Stimulated activated naive CD8-positive, alpha-beta T cell treated with anti-CD3 and anti-CD28 coated beads, Interleukin-15, amount 100 ng/mL, for 72 hours (primary cell): ENCODE results near the gene ADIPOR2.
"Not testable (repeated sequence)": the region's sequence is repeated elsewhere in the genome, so short reads cannot be mapped to it uniquely, and the experiment has no call there.

Experiments used
- ATAC-seq: fragments of 150-1000 bp; cut with Tn5 transposase; 2 replicates; pipeline ENCODE4 v1.10.0; 2021; ENCODE audit warnings: mild to moderate bottlenecking, moderate library complexity
- DNase-seq, 2 donors: peaks; one replicate each; pipeline ENCODE4 v3.0.0; 2021 to 2022
- H3K27ac Mint-ChIP-seq, 2 donors: one replicate each; pipeline ENCODE4 v1.8.0; 2022; ENCODE audit warnings: mild to moderate bottlenecking in 2 of 2, mixed read lengths in 2 of 2, moderate library complexity in 2 of 2
- H3K27me3 Mint-ChIP-seq: one replicate; pipeline ENCODE4 v1.8.0; 2022; ENCODE audit warnings: mixed read lengths
- H3K4me1 Mint-ChIP-seq: one replicate; pipeline ENCODE4 v1.8.0; 2022; ENCODE audit warnings: mild to moderate bottlenecking, mixed read lengths
- H3K4me3 Mint-ChIP-seq, 2 donors: one replicate each; pipeline ENCODE4 v1.8.0; 2022; ENCODE audit warnings: mild to moderate bottlenecking in 2 of 2, mixed read lengths in 2 of 2, moderate library complexity in 1 of 2
- H3K9me3 Mint-ChIP-seq, 2 donors: one replicate each; pipeline ENCODE4 v1.8.0; 2022; ENCODE audit warnings: mixed read lengths in 2 of 2

The ADIPOR2 gene

GRCh38 chr12:1811948-1812291 lies 121.0 kb downstream of the ADIPOR2 start:
- peaks cover 21% of the 10 kb centered on the region for H3K4me1 Mint-ChIP-seq
- no peak for ATAC-seq

GRCh38 chr12:1812650-1813302 lies 121.9 kb downstream of the ADIPOR2 start:
- peaks cover 21% of the 10 kb centered on the region for H3K4me1 Mint-ChIP-seq
- H3K27ac Mint-ChIP-seq = peak overlapping the region in 1 of 2 donors; percentile 53
- H3K27me3 Mint-ChIP-seq = no peaks in the 10 kb centered on the region
- DNase-seq (no peak), ATAC-seq (no peak)
- no peak overlapping the region for H3K4me3 Mint-ChIP-seq
- H3K9me3 Mint-ChIP-seq = no peaks in the 10 kb centered on the region

More at GRCh38 chr12:1811948-1812291, 121.0 kb downstream of the ADIPOR2 start:
- Mint-ChIP-seq H3K4me3 (peak overlapping the region in 1 of 2 donors; percentile 61), H3K27me3 (no peaks in the 10 kb centered on the region), H3K9me3 (no peaks in the 10 kb centered on the region), H3K27ac (peak overlapping the region in 1 of 2 donors; percentile 4)
- DNase-seq = no peak

GRCh38 chr12:1814266-1814665 lies 123.4 kb downstream of the ADIPOR2 start:
- no peak overlapping the region for H3K27ac Mint-ChIP-seq
- no peak overlapping the region for H3K4me3 Mint-ChIP-seq
- H3K4me1 Mint-ChIP-seq = peaks cover 15% of the 10 kb centered on the region
- DNase-seq (no peak), ATAC-seq (no peak)
- no peaks in the 10 kb centered on the region for H3K9me3 Mint-ChIP-seq
- H3K27me3 Mint-ChIP-seq = peaks cover 4% of the 10 kb centered on the region

- no peaks in the 10 kb centered on the region for H3K9me3 Mint-ChIP-seq
- peaks cover 13% of the 10 kb centered on the region for H3K27me3 Mint-ChIP-seq
- H3K27ac Mint-ChIP-seq = no peak overlapping the region
- no peak for ATAC-seq
- no peak for DNase-seq
- peaks cover 18% of the 10 kb centered on the region for H3K4me1 Mint-ChIP-seq
- no peak overlapping the region for H3K4me3 Mint-ChIP-seq
These were observed 124.2 kb downstream of the ADIPOR2 start for GRCh38 chr12:1815108-1815507.

- H3K27ac Mint-ChIP-seq = no peak overlapping the region
- peaks cover 20% of the 10 kb centered on the region for H3K4me1 Mint-ChIP-seq
- no peaks in the 10 kb centered on the region for H3K9me3 Mint-ChIP-seq
- peaks cover 22% of the 10 kb centered on the region for H3K27me3 Mint-ChIP-seq
- no peak for DNase-seq
- ATAC-seq = no peak
- no peak overlapping the region for H3K4me3 Mint-ChIP-seq
These were observed 125.2 kb downstream of the ADIPOR2 start for GRCh38 chr12:1815814-1816729.

GRCh38 chr12:1816730-1817348 lies 126.0 kb downstream of the ADIPOR2 start:
- peaks cover 30% of the 10 kb centered on the region for H3K27me3 Mint-ChIP-seq
- no peak for DNase-seq
- H3K27ac Mint-ChIP-seq = no peak overlapping the region

GRCh38 chr12:1817928-1818327 lies 127.1 kb downstream of the ADIPOR2 start:
- Mint-ChIP-seq H3K27me3 (peaks cover 40% of the 10 kb centered on the region), H3K4me1 (peaks cover 21% of the 10 kb centered on the region)
- not testable (repeated sequence) for H3K27ac Mint-ChIP-seq, H3K9me3 Mint-ChIP-seq, H3K4me3 Mint-ChIP-seq, DNase-seq, ATAC-seq

More at GRCh38 chr12:1816730-1817348, 126.0 kb downstream of the ADIPOR2 start:
- no peak for ATAC-seq
- Mint-ChIP-seq H3K9me3 (no peaks in the 10 kb centered on the region), H3K4me1 (peaks cover 16% of the 10 kb centered on the region), H3K4me3 (no peak overlapping the region)

- ATAC-seq (no peak), DNase-seq (no peak)
- no peak overlapping the region for H3K27ac Mint-ChIP-seq
- H3K4me3 Mint-ChIP-seq = no peak overlapping the region
- no peaks in the 10 kb centered on the region for H3K9me3 Mint-ChIP-seq
- H3K4me1 Mint-ChIP-seq = peaks cover 21% of the 10 kb centered on the region
- peaks cover 40% of the 10 kb centered on the region for H3K27me3 Mint-ChIP-seq
These were observed 128.2 kb downstream of the ADIPOR2 start for GRCh38 chr12:1819050-1819449.

GRCh38 chr12:1819571-1819970 lies 128.7 kb downstream of the ADIPOR2 start:
- Mint-ChIP-seq H3K4me3 (no peak overlapping the region), H3K4me1 (peaks cover 21% of the 10 kb centered on the region), H3K27me3 (peaks cover 40% of the 10 kb centered on the region), H3K27ac (no peak overlapping the region), H3K9me3 (no peaks in the 10 kb centered on the region)
- peak; percentile 14 for ATAC-seq
- no peak for DNase-seq

GRCh38 chr12:1820191-1820895 lies 129.5 kb downstream of the ADIPOR2 start, which contains the start of gene LRTM2:
Gene LRTM2 (plus strand): TSS chr12:1820565. CDS start chr12:1828149, 7,584 bp downstream.
- Mint-ChIP-seq H3K4me3 (peak within 1 kb of the TSS in 1 of 2 donors; percentile 39), H3K27ac (no peak within 1 kb of the TSS), H3K27me3 (peaks cover 40% of the 10 kb centered on the region), H3K9me3 (no peaks in the 10 kb centered on the region), H3K4me1 (peaks cover 21% of the 10 kb centered on the region)
- no peak for DNase-seq
- ATAC-seq = no peak

GRCh38 chr12:1820896-1821291 lies 130.0 kb downstream of the ADIPOR2 start:
- Mint-ChIP-seq H3K27me3 (peaks cover 40% of the 10 kb centered on the region), H3K4me3 (peak overlapping the region in 1 of 2 donors; percentile 39), H3K27ac (no peak overlapping the region), H3K9me3 (no peaks in the 10 kb centered on the region), H3K4me1 (peaks cover 21% of the 10 kb centered on the region)
- DNase-seq (no peak), ATAC-seq (no peak)

GRCh38 chr12:1821805-1822204 lies 130.9 kb downstream of the ADIPOR2 start:
- no peaks in the 10 kb centered on the region for H3K9me3 Mint-ChIP-seq
- H3K4me3 Mint-ChIP-seq = no peak overlapping the region
- peak overlapping the region; percentile 78 for H3K27ac Mint-ChIP-seq
- peaks cover 21% of the 10 kb centered on the region for H3K4me1 Mint-ChIP-seq
- DNase-seq (no peak), ATAC-seq (no peak)
- H3K27me3 Mint-ChIP-seq = peaks cover 40% of the 10 kb centered on the region

- Mint-ChIP-seq H3K4me3 (no peak overlapping the region), H3K9me3 (no peaks in the 10 kb centered on the region), H3K27me3 (peaks cover 40% of the 10 kb centered on the region), H3K4me1 (peaks cover 21% of the 10 kb centered on the region), H3K27ac (no peak overlapping the region)
- DNase-seq (no peak), ATAC-seq (no peak)
These were observed 131.8 kb downstream of the ADIPOR2 start for GRCh38 chr12:1822699-1823098.

GRCh38 chr12:1823237-1823636 lies 132.4 kb downstream of the ADIPOR2 start:
- DNase-seq = no peak
- peaks cover 40% of the 10 kb centered on the region for H3K27me3 Mint-ChIP-seq
- ATAC-seq = no peak
- no peaks in the 10 kb centered on the region for H3K9me3 Mint-ChIP-seq
- H3K27ac Mint-ChIP-seq = no peak overlapping the region
- no peak overlapping the region for H3K4me3 Mint-ChIP-seq
- peaks cover 21% of the 10 kb centered on the region for H3K4me1 Mint-ChIP-seq

- no peak overlapping the region for H3K27ac Mint-ChIP-seq
- peaks cover 13% of the 10 kb centered on the region for H3K4me1 Mint-ChIP-seq
- H3K27me3 Mint-ChIP-seq = peaks cover 28% of the 10 kb centered on the region
- ATAC-seq (no peak), DNase-seq (no peak)
- H3K4me3 Mint-ChIP-seq = no peak overlapping the region
- no peaks in the 10 kb centered on the region for H3K9me3 Mint-ChIP-seq
These were observed 134.7 kb downstream of the ADIPOR2 start for GRCh38 chr12:1825382-1826102.
